HG02798 (cell line): ENCODE results near the gene PIEZO1.

Source experiments
- ATAC-seq: cut with Tn5 transposase; IDR thresholded peaks from one replicate; pipeline ENCODE4 v1.9.1; 2021; ENCODE audit warnings: mild to moderate bottlenecking; ENCODE audit not compliant: unreplicated experiment, poor library complexity

Gene PIEZO1

GRCh38 chr16:88711750-88712340 is 73.2 kb downstream of the PIEZO1 start:
- ATAC-seq: no peak

GRCh38 chr16:88710556-88710955 is 74.5 kb downstream of the PIEZO1 start:
- no peak for ATAC-seq

DNA sequence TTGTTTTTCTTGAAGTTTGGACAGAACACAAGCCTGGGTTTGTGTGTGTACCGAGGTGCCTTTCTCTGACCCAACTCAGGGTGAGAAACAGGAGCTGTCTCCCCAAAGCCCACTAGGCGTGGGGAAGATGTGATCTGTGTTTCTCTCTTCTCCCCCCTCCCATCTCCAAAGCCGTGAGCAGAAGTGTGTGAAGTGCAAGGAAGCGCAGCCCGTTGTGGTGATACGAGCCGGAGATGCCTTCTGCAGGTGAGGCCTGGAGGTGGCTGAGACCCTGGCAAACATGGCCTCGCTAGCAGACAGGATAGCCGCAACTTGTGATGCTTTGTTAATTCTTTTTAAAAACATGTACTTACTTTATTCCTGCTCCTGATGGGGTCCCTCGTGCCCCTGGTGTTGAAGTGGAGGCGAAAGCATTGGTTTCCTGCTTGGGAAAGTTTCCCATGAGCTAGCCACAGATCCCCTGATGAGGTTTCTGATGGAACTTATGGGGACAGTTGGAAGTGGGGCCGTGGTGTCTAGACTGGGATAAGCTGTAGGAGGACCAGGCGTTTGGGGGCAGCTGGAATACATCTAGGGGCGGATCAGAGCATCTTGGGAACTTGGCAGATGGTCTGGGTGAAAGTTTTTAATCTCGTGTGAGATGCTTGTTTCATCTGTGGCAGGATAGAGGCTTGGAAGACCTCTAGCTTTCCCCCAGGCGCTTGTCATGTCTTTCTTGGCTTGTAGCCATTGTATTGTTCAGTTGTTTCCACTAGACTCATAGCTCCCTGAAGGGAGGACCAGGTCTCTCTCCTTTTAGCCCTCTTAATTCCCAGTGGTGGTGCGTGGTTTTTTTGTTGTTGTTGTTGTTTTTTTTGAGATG is 77.8 kb downstream of the PIEZO1 start:
- ATAC-seq: no peak

GRCh38 chr16:88706229-88706964 is 78.6 kb downstream of the PIEZO1 start, which contains the start of the genes CTU2 and RNF166:
CTU2 (plus strand) TSS chr16:88706503; CDS start chr16:88706531, 28 bp downstream.
RNF166 (minus strand) TSS chr16:88706408; CDS start chr16:88706325, 83 bp downstream.
- peak; percentile 82 for ATAC-seq

- peak; percentile 11 for ATAC-seq
Observed at GRCh38 chr16:88705801-88706228, 79.2 kb downstream of the PIEZO1 start.

GRCh38 chr16:88705076-88705684 is 79.8 kb downstream of the PIEZO1 start:
- ATAC-seq: no peak

GRCh38 chr16:88703486-88704309 is 81.3 kb downstream of the PIEZO1 start:
- no peak for ATAC-seq

DNA sequence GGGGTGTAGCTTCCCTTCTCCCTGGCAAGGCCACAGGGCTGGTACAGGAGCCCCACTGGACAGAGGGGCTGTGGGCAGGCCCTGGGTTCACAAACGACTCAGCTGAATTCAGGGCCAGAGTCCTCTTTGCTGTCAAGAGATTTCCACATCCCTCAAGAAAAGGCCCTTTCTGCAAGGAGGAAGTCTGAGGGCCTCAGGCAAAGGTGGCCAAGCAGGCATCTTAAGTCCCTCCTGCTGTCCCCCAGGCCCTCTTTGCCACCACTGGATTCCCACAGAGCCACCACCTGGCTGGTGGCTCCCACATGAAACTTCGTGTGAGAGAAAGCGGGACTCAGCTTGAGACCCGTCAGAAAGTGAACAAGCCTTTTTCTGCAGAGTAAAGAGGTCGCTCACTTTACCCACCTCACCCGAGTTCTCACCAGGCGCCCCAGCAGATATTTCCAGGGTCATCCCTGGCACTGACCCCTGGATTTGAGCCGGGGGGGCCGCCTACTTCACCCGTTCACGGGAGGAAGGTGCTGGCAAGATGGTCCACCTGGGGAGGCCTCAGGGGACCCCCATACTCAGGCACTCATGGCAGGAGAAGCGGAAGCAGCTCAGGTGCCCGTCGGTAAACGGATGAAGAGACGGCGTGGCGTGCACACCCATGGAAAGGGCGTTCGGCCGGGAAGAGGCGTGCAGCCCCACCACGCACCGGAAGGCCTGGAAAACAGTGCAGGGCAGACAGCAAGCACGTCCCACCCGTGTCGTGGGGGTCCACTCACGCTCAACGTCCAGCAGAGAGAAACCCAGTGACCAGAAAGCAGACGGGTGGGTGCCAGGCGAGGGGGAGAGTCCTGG is 82.4 kb downstream of the PIEZO1 start:
- ATAC-seq: no peak

GRCh38 chr16:88701581-88702370 is 83.2 kb downstream of the PIEZO1 start:
- ATAC-seq: no peak

DNA sequence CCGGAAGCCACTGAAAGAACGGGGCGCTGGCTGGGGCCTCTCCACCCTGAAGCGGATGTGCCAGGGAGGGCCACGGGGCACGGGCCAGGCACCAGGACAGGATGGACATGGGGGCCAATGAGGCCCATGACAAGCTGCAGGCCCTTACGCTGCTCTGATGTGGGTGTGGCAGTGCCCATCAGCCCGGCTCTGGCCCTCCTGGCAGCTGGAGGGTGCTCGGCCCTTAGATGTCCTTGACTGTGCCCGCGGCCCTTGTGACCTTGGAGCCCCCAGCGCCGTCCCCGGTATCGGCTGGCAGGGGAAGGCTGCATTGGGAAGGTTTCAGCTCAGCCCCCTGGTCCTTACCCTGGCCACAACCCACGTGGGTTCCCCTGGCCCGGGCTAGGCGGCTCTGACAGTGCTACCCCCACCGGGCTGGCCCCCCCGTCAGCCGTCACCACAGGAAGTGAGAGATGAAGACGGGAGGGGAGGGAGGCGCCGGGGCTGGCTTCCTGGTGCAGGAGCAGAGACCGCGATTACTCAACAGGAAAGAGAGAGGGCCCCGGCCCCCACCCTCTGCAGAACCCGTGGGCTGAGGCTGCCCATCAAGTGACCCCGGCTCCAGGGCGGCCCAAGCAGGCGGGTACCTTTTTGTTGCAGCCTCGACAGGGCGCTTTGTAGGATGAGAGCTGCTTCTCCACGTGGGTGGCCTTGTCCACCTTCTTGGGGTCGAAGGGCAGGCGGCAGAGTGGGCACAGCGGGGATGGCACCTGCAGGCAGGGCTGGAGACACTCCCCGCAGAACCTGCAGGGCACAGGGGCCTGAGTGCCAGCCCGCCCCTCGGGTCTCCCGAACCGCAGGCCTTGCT is 84.2 kb downstream of the PIEZO1 start:
- ATAC-seq: peak; percentile 69

GRCh38 chr16:88700322-88700635 is 84.7 kb downstream of the PIEZO1 start:
- ATAC-seq: no peak

DNA sequence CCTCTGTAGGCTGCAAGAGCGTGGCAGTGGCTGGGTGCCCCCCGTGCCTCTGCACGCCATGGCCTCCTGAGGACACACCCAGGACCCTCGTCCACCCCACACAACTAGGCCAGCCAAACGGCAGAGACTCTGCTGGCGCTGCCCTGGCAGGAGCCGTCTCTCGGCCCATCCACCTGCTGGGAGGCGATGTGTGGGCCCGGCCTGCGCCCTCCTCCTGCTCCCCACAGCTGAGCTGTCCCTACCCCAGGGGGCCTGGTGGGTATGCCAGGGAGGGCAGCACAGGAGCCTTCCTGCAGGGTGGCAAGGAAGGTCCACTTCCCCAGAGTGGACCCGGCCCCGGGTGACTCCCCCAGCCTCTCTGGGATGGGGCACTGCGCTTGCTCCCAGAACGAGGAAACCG is 85.8 kb downstream of the PIEZO1 start:
- no peak for ATAC-seq

- no peak for ATAC-seq
Observed at GRCh38 chr16:88698646-88699045, 86.4 kb downstream of the PIEZO1 start.

DNA sequence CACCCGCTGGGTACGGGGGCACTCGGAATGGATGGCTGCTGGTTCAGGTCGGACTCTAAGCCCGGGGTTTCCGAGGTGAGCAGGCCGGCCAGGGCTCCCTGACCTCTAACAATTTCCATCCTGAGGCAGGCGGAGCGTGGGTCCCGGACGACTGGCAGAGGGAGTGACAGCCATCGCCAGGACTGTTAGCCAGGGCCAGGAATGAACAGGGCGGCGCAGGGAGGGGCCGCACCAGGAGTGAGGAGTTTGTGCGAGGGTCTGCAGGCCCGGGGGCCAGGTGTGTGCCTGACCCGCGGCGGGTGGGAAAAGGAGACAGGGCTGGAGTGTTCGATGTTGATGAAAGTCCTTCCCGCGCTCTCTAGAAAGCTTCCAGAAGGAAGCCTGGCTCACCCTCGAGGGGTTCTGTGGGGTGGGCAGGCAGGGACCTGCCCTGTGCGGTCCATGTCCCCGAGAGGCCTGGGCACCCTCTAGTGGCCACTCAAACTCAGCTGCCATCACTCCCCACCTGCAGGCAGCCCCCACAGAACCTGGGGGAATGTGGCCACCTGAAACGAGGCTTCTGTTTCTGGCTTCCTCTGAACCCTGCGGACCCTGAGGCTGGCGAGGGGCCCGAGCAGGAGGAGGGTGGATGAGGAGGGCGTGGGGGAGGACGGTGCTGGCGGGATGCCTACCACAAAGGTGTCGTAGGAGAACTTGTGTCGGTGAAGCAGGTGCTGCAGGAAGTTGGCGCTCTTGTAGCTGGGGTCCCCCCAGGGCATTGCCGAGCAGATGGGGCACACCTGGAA is 87.0 kb downstream of the PIEZO1 start:
- no peak for ATAC-seq

DNA sequence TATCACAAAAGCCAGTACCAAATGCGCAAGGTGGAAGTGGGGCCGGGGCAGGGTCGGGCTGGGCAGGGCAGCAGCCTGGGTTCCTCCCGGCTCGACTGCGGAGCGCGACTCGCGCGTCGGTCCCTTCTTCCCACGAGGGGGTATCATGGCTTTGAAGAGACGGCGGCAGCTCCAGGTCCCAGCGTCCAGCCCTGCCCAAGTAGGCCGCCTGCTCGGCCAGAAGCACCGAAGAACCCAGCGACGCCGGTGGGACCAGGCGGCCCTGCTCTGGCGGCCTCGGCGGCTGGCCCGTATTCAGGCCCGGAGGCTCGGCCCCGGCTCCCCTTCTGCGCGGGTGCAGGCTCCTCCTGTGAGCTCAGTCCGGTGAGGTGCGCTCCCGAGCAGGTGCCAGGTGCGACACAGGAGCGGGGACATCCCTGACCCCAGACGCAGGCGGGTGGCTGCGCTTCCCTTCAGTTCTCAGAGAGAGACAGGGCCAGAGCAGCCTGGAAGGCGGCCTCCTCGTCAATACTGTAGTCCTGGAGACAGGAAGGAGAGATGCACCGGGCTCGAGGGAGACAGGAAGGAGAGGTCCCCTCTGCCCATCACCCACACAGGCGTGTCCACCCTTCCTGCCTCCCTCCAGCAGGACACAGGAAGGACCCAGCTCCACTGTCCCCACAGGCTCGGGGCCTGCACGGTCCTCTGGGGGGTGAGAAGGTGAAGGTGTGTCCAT is 87.7 kb downstream of the PIEZO1 start:
- ATAC-seq: no peak

- ATAC-seq: no peak
Observed at GRCh38 chr16:88696441-88696840, 88.6 kb downstream of the PIEZO1 start.
